Measurements from ENCODE around the gene ZNF668. TPM values are rescaled to one million over a fixed set of nuclear protein-coding genes. Genes with fewer than 3 reads are reported as not detected.

The ZNF668 gene
- total RNA-seq, 2 experiments from 2014 or later = 4.5 to 6.0 TPM

DNA sequence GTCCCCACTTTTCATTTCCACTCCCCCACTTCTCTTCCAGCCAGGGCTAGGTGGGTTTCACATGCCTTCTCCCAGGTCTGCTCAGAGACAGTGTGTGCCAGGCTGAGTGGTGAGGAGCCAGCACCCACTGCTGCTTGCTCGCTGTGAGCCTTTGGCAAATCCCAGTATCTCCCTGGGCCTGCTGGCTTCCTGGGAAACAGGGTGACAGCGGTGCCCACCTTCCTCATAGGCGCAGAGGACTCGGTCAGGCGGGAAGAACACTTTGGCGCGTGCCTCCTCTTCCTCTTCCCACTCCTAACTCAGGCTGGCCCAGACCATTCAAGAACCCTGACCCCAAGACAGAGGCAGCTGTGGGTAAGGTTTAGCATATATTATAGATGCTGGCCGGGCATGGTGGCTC, 15.2 kb upstream of the ZNF668 start:
- ATAC-seq (ENCODE audit: poor library complexity) (no peak), DNase-seq (no peak)
- Histone ChIP-seq H3K9me3 (ENCODE audit: control insufficient read depth in 1 of 2, insufficient read depth in 1 of 2, low read length in 2 of 2) (no peaks in the 10 kb centered on the region), H3K36me3 (ENCODE audit: insufficient read depth, low read length) (peaks cover 27% of the 10 kb centered on the region), H3K27me3 (ENCODE audit: control insufficient read depth in 1 of 2, insufficient read depth in 2 of 2, low read length in 2 of 2) (no peaks in the 10 kb centered on the region), H3K4me1 (ENCODE audit: insufficient read depth, low read length) (peaks cover 17% of the 10 kb centered on the region), H3K27ac (ENCODE audit: low read depth in 1 of 2, low read length in 2 of 2) (no peak overlapping the region), H3K4me3 (ENCODE audit: low read length) (no peak overlapping the region)
- ChIA-PET CTCF (no interaction called here), POLR2A (no interaction called here)
- Mint-ChIP-seq H3K4me1 (ENCODE audit: low read depth) (peaks cover 21% of the 10 kb centered on the region), H3K9me3 (no peaks in the 10 kb centered on the region), H3K36me3 (ENCODE audit: low read depth) (peaks cover 27% of the 10 kb centered on the region), H3K27ac (no peak overlapping the region), H3K27me3 (no peaks in the 10 kb centered on the region), H3K4me3 (no peak overlapping the region)
- intact Hi-C loops (cut with DNase I, micrococcal nuclease) = no loop called here
- TF ChIP-seq, protein P1, sequence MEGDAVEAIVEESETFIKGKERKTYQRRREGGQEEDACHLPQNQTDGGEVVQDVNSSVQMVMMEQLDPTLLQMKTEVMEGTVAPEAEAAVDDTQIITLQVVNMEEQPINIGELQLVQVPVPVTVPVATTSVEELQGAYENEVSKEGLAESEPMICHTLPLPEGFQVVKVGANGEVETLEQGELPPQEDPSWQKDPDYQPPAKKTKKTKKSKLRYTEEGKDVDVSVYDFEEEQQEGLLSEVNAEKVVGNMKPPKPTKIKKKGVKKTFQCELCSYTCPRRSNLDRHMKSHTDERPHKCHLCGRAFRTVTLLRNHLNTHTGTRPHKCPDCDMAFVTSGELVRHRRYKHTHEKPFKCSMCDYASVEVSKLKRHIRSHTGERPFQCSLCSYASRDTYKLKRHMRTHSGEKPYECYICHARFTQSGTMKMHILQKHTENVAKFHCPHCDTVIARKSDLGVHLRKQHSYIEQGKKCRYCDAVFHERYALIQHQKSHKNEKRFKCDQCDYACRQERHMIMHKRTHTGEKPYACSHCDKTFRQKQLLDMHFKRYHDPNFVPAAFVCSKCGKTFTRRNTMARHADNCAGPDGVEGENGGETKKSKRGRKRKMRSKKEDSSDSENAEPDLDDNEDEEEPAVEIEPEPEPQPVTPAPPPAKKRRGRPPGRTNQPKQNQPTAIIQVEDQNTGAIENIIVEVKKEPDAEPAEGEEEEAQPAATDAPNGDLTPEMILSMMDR (IDR thresholded peaks at IDR 0.05) = no peak

DNA sequence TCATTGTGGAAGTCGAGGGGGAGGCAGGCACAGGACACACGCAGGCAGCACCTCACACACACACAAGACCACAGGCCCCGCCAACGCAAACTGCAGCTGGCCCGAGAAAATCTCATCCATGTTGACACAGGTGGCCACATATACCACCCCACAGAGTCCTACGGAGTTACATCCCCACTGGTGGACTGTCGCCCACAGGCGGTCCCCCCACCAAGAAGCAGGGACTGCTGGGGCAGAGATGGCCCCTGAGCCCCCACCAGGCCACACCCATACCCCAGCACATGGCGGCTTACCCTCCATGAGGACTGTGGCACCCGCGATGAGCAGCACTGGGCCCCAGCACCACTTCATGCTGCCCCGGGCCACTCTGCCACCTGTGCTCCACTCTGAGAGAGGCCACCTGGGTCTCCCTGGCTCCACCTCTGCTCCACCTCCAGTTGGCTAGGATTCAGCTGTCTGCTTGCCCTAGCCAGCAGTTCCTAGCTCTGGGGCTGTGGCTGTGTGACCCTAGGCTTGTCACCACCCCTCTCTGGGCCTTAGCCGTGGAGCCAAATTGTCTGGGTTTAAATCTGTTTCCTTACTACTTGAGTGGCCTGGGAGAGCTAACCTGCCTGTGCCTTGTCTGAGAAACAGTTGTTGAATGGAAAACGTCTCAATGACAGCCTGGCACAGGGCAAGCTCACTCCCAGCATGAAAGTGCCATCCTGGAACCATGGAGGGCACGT, 14.6 kb upstream of the ZNF668 start, which contains the start of gene PRSS53:
PRSS53 (minus strand) TSS at position 485 of the 725 bp plus-strand sequence; CDS start at position 351, 134 bp downstream.
- DNase-seq = no peak
- H3K27me3 Mint-ChIP-seq = no peaks in the 10 kb centered on the region
- intact Hi-C loops (cut with DNase I, micrococcal nuclease) = no loop called here
- POLR2A ChIA-PET = no interaction called here
- H3K9me3 Mint-ChIP-seq = no peaks in the 10 kb centered on the region
- no peaks in the 10 kb centered on the region for H3K9me3 ChIP-seq (ENCODE audit: control insufficient read depth in 1 of 2, insufficient read depth in 1 of 2, low read length in 2 of 2)
- H3K36me3 ChIP-seq (ENCODE audit: insufficient read depth, low read length) = peaks cover 27% of the 10 kb centered on the region
- H3K27ac Mint-ChIP-seq = no peak within 1 kb of the TSS
- CTCF ChIA-PET = no interaction called here
- peaks cover 15% of the 10 kb centered on the region for H3K4me1 Mint-ChIP-seq (ENCODE audit: low read depth)
- peaks cover 11% of the 10 kb centered on the region for H3K4me1 ChIP-seq (ENCODE audit: insufficient read depth, low read length)
- H3K4me3 ChIP-seq (ENCODE audit: low read length) = no peak within 1 kb of the TSS
- H3K4me3 Mint-ChIP-seq = no peak within 1 kb of the TSS
- no peak for ATAC-seq (ENCODE audit: poor library complexity)
- H3K36me3 Mint-ChIP-seq (ENCODE audit: low read depth) = peaks cover 28% of the 10 kb centered on the region
- H3K27ac ChIP-seq (ENCODE audit: low read depth in 1 of 2, low read length in 2 of 2) = no peak within 1 kb of the TSS
- TF ChIP-seq, protein P1 (IDR thresholded peaks at IDR 0.05) = no peak
- H3K27me3 ChIP-seq (ENCODE audit: control insufficient read depth in 1 of 2, insufficient read depth in 2 of 2, low read length in 2 of 2) = no peaks in the 10 kb centered on the region

- Histone ChIP-seq H3K36me3 (ENCODE audit: insufficient read depth, low read length) (peaks cover 32% of the 10 kb centered on the region), H3K4me3 (ENCODE audit: low read length) (no peak overlapping the region), H3K27ac (ENCODE audit: low read depth in 1 of 2, low read length in 2 of 2) (no peak overlapping the region), H3K9me3 (ENCODE audit: control insufficient read depth in 1 of 2, insufficient read depth in 1 of 2, low read length in 2 of 2) (no peaks in the 10 kb centered on the region), H3K27me3 (ENCODE audit: control insufficient read depth in 1 of 2, insufficient read depth in 2 of 2, low read length in 2 of 2) (no peaks in the 10 kb centered on the region), H3K4me1 (ENCODE audit: insufficient read depth, low read length) (peaks cover 4% of the 10 kb centered on the region)
- Mint-ChIP-seq H3K4me1 (ENCODE audit: low read depth) (peaks cover 10% of the 10 kb centered on the region), H3K4me3 (no peak overlapping the region), H3K27me3 (no peaks in the 10 kb centered on the region), H3K9me3 (no peaks in the 10 kb centered on the region), H3K27ac (no peak overlapping the region), H3K36me3 (ENCODE audit: low read depth) (peaks cover 34% of the 10 kb centered on the region)
- POLR2A ChIA-PET = no interaction called here
- TF ChIP-seq, protein P1 (IDR thresholded peaks at IDR 0.05) = no peak
- intact Hi-C loops (cut with DNase I, micrococcal nuclease) = no loop called here
- DNase-seq (no peak), ATAC-seq (ENCODE audit: poor library complexity) (no peak)
- CTCF ChIA-PET = no interaction called here
These were observed 13.9 kb upstream of the ZNF668 start for GRCh38 chr16:31087971-31088370.
